ENCODE measurements around the gene DNAH6. TPM values are rescaled to one million over a fixed set of nuclear protein-coding genes. Genes with fewer than 3 reads are reported as not detected.

DNAH6 gene
- total RNA-seq, 1 experiment from 2014 or later, result 0.39 TPM

DNA sequence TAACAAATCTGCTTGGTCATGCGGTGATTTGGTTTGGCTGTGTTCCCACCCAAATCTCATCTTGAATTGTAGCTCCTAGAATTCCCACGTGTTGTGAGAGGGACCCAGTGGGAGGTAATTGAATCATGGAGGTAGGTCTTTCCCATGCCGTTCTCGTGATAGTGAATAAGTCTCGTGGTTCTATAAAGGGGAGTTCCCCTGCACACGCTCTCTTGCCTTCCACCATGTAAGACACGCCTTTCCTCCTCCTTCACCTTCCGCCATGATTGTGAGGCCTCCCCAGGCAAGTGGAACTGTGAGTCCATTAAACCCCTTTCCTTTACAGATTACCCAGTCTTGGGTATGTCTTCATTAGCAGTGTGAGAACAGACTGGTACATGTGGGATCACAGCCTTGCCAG lies 327.8 kb downstream of the DNAH6 start (continued):
- TF ChIP-seq, protein P1, sequence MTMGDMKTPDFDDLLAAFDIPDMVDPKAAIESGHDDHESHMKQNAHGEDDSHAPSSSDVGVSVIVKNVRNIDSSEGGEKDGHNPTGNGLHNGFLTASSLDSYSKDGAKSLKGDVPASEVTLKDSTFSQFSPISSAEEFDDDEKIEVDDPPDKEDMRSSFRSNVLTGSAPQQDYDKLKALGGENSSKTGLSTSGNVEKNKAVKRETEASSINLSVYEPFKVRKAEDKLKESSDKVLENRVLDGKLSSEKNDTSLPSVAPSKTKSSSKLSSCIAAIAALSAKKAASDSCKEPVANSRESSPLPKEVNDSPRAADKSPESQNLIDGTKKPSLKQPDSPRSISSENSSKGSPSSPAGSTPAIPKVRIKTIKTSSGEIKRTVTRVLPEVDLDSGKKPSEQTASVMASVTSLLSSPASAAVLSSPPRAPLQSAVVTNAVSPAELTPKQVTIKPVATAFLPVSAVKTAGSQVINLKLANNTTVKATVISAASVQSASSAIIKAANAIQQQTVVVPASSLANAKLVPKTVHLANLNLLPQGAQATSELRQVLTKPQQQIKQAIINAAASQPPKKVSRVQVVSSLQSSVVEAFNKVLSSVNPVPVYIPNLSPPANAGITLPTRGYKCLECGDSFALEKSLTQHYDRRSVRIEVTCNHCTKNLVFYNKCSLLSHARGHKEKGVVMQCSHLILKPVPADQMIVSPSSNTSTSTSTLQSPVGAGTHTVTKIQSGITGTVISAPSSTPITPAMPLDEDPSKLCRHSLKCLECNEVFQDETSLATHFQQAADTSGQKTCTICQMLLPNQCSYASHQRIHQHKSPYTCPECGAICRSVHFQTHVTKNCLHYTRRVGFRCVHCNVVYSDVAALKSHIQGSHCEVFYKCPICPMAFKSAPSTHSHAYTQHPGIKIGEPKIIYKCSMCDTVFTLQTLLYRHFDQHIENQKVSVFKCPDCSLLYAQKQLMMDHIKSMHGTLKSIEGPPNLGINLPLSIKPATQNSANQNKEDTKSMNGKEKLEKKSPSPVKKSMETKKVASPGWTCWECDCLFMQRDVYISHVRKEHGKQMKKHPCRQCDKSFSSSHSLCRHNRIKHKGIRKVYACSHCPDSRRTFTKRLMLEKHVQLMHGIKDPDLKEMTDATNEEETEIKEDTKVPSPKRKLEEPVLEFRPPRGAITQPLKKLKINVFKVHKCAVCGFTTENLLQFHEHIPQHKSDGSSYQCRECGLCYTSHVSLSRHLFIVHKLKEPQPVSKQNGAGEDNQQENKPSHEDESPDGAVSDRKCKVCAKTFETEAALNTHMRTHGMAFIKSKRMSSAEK (CRISPR knock-in tag; IDR thresholded peaks at IDR 0.05; ENCODE audit: borderline replicate concordance), result no peak
- TF ChIP-seq TCF7 (CRISPR knock-in tag; IDR thresholded peaks at IDR 0.05; ENCODE audit: low read depth) (no peak), MLX (CRISPR knock-in tag; IDR thresholded peaks at IDR 0.05) (no peak), EMX1 (CRISPR knock-in tag; IDR thresholded peaks at IDR 0.05) (no peak), GTF2I (CRISPR knock-in tag; conservative IDR thresholded peaks at IDR 0.05) (no peak), NR2C2 (CRISPR knock-in tag; IDR thresholded peaks at IDR 0.05) (no peak), MXD4 (CRISPR knock-in tag; IDR thresholded peaks at IDR 0.05; ENCODE audit: borderline replicate concordance) (no peak), KAT7 (CRISPR knock-in tag; IDR thresholded peaks at IDR 0.05; ENCODE audit: borderline replicate concordance) (no peak), RELA (CRISPR knock-in tag; IDR thresholded peaks at IDR 0.05; ENCODE audit: borderline replicate concordance) (no peak), IRF1 (CRISPR knock-in tag; IDR thresholded peaks at IDR 0.05) (no peak), ZNF138 (CRISPR knock-in tag; conservative IDR thresholded peaks at IDR 0.05) (no peak)
- TF ChIP-seq, protein P2, sequence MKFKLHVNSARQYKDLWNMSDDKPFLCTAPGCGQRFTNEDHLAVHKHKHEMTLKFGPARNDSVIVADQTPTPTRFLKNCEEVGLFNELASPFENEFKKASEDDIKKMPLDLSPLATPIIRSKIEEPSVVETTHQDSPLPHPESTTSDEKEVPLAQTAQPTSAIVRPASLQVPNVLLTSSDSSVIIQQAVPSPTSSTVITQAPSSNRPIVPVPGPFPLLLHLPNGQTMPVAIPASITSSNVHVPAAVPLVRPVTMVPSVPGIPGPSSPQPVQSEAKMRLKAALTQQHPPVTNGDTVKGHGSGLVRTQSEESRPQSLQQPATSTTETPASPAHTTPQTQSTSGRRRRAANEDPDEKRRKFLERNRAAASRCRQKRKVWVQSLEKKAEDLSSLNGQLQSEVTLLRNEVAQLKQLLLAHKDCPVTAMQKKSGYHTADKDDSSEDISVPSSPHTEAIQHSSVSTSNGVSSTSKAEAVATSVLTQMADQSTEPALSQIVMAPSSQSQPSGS (CRISPR knock-in tag; IDR thresholded peaks at IDR 0.05; ENCODE audit: borderline replicate concordance, low read depth), result no peak
- TF ChIP-seq, protein P3, sequence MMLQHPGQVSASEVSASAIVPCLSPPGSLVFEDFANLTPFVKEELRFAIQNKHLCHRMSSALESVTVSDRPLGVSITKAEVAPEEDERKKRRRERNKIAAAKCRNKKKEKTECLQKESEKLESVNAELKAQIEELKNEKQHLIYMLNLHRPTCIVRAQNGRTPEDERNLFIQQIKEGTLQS (CRISPR knock-in tag; conservative IDR thresholded peaks at IDR 0.05), result no peak

GRCh38 chr2:84846041-84846663 lies 329.9 kb downstream of the DNAH6 start:
- H3K27me3 Mint-ChIP-seq (ENCODE audit: low read depth), result no peaks in the 10 kb centered on the region
- no peak for DNase-seq (ENCODE audit: low spot score)

More at GRCh38 chr2:84846041-84846663, 329.9 kb downstream of the DNAH6 start:
- no peaks in the 10 kb centered on the region for H3K9me3 Mint-ChIP-seq
- TF ChIP-seq SOX15 (CRISPR knock-in tag; IDR thresholded peaks at IDR 0.05) (no peak), NR3C1 (CRISPR knock-in tag; conservative IDR thresholded peaks at IDR 0.05; ENCODE audit: low read depth) (no peak), EMX1 (CRISPR knock-in tag; IDR thresholded peaks at IDR 0.05) (no peak)
- TF ChIP-seq, protein P4, sequence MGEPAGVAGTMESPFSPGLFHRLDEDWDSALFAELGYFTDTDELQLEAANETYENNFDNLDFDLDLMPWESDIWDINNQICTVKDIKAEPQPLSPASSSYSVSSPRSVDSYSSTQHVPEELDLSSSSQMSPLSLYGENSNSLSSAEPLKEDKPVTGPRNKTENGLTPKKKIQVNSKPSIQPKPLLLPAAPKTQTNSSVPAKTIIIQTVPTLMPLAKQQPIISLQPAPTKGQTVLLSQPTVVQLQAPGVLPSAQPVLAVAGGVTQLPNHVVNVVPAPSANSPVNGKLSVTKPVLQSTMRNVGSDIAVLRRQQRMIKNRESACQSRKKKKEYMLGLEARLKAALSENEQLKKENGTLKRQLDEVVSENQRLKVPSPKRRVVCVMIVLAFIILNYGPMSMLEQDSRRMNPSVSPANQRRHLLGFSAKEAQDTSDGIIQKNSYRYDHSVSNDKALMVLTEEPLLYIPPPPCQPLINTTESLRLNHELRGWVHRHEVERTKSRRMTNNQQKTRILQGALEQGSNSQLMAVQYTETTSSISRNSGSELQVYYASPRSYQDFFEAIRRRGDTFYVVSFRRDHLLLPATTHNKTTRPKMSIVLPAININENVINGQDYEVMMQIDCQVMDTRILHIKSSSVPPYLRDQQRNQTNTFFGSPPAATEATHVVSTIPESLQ (CRISPR knock-in tag; IDR thresholded peaks at IDR 0.05), result no peak
- TF ChIP-seq, protein P1 (CRISPR knock-in tag; IDR thresholded peaks at IDR 0.05; ENCODE audit: borderline replicate concordance), result no peak
- TF ChIP-seq, protein P3 (CRISPR knock-in tag; conservative IDR thresholded peaks at IDR 0.05), result no peak
- ChIA-PET CTCF (interaction anchor here (0.5 to 2.6 kb wide), 3 partner anchors 12 to 36 kb away, joined by 3 to 10 read pairs (median 3); no protein-coding TSS in a partner anchor), POLR2A (no interaction called here)
- no peaks in the 10 kb centered on the region for H3K36me3 Mint-ChIP-seq
- no peak overlapping the region for H3K27ac Mint-ChIP-seq
- no peaks in the 10 kb centered on the region for H3K4me1 Mint-ChIP-seq
- no peak for ATAC-seq
- H3K4me3 Mint-ChIP-seq, result no peak overlapping the region

Measured in WTC11 (cell line).